BJ (cell line): Measurements from ENCODE around the gene NMT2. TPM values are rescaled to one million over a fixed set of nuclear protein-coding genes. Genes with fewer than 3 reads are reported as not detected.

Source experiments
- CTCF ChIA-PET: fragments of 350-600 bp; formaldehyde crosslinking; extraction: SDS; loops from one replicate; lab custom pipeline; 2021; ENCODE audit warnings: antibody characterized with exemption, inconsistent platforms; lab: Yijun Ruan, JAX
- POLR2A ChIA-PET: fragments of 300-600 bp; sonication (Branson Sonifier 250); formaldehyde crosslinking; extraction: SDS; loops from one replicate; lab custom pipeline; 2021; ENCODE audit warnings: antibody characterized with exemption; lab: Charles Lee
- DNase-seq: peaks from one replicate; pipeline ENCODE4 v3.0.0-alpha.2; 2011; ENCODE audit warnings: low read depth
- H3K27me3 ChIP-seq: 2 replicates; pipeline ENCODE4 v1.6.0; 2011; ENCODE audit warnings: low read length; ENCODE audit not compliant: control insufficient read depth, insufficient read depth
- H3K36me3 ChIP-seq: 2 replicates; pipeline ENCODE4 v1.5.1; 2011; ENCODE audit warnings: low read length; ENCODE audit not compliant: control insufficient read depth, insufficient read depth
- H3K4me3 ChIP-seq: 2 replicates; pipeline ENCODE4 v1.5.1; 2011; ENCODE audit warnings: low read depth, mild to moderate bottlenecking, control low read depth, low read length
- polyA plus RNA-seq: library from polyadenylated mRNA; depleted of rRNA; stranded (reverse); fragments of >200 nt; gene quantifications from 2 replicates; pipeline ENCODE4 v1.2.3, GENCODE V29; 2011
- TF ChIP-seq, protein P1 (sequence below): IDR thresholded peaks from 2 replicates; pipeline ENCODE4 v1.5.1; 2011; ENCODE audit warnings: low read depth, mild to moderate bottlenecking, control low read depth, inconsistent platforms, low read length, moderate library complexity; ENCODE audit not compliant: insufficient read depth

NMT2 gene
- polyA plus RNA-seq, 1 experiment: 12.7 TPM

DNA sequence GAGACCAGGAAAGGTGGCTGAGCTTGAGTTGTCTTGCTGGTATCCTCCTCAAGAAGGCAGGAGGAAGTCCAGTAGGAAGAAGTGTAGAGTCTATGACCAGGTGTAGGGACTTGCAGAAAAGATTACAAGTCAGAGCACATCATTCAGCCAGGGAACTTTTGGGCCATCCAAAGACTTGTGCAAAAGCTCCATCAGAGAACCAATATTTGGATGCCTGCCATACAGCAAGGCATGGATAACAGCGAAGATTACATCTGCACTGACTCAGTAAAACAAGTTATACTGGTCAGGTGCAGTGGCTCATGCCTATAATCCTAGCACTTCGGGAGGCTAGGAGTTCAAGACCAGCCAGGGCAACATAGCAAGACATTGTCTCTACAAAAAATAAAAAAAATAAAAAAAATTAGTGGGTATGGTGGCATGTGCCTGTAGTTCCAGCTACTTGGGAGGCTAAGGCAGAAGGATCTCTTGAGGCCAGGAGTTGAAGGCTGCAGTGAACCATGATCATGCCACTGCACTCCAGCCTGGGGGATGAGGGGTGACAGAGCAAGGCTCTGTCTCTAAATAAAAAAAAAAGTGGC is 13.2 kb upstream of the NMT2 start:
- TF ChIP-seq, protein P1, sequence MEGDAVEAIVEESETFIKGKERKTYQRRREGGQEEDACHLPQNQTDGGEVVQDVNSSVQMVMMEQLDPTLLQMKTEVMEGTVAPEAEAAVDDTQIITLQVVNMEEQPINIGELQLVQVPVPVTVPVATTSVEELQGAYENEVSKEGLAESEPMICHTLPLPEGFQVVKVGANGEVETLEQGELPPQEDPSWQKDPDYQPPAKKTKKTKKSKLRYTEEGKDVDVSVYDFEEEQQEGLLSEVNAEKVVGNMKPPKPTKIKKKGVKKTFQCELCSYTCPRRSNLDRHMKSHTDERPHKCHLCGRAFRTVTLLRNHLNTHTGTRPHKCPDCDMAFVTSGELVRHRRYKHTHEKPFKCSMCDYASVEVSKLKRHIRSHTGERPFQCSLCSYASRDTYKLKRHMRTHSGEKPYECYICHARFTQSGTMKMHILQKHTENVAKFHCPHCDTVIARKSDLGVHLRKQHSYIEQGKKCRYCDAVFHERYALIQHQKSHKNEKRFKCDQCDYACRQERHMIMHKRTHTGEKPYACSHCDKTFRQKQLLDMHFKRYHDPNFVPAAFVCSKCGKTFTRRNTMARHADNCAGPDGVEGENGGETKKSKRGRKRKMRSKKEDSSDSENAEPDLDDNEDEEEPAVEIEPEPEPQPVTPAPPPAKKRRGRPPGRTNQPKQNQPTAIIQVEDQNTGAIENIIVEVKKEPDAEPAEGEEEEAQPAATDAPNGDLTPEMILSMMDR: no peak
- no peak overlapping the region for H3K4me3 ChIP-seq
- ChIA-PET POLR2A (interaction anchor here (0.6 kb wide), 1 partner anchor 38 kb away, joined by 3 read pairs; no protein-coding TSS in a partner anchor), CTCF (interaction anchor here (1.6 kb wide), 1 partner anchor 8 kb away, joined by 5 read pairs; no protein-coding TSS in a partner anchor)
- no peaks in the 10 kb centered on the region for H3K27me3 ChIP-seq
- no peaks in the 10 kb centered on the region; the same call in 1 of the 2 replicates for H3K36me3 ChIP-seq
- no peak for DNase-seq

DNA sequence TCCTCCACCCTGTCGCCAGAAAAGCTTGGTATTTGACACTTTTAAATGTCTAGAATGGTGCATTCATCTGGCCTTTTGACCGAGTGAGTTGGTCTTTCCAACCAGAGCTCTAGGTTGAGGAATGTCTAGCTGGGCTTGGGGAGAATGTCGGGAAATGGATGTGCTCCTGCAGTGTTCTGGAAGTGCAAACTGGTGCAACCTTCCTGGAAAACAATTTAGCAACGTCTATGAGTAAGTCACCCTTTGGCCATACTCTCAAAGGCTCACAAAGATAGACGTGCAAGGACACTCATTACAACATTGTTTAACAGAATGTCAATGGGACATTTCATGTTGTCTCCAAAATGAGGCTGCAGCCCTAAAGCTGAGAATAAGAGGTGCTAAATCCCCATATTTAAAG is 12.2 kb upstream of the NMT2 start:
- TF ChIP-seq, protein P1: no peak
- Histone ChIP-seq H3K27me3 (no peaks in the 10 kb centered on the region), H3K36me3 (no peaks in the 10 kb centered on the region; the same call in 1 of the 2 replicates), H3K4me3 (no peak overlapping the region)
- CTCF ChIA-PET: interaction anchor here (1.4 to 1.6 kb wide), 2 partner anchors 9 to 13 kb away, joined by 4 to 5 read pairs; no protein-coding TSS in a partner anchor
- DNase-seq: no peak
- POLR2A ChIA-PET: no interaction called here

DNA sequence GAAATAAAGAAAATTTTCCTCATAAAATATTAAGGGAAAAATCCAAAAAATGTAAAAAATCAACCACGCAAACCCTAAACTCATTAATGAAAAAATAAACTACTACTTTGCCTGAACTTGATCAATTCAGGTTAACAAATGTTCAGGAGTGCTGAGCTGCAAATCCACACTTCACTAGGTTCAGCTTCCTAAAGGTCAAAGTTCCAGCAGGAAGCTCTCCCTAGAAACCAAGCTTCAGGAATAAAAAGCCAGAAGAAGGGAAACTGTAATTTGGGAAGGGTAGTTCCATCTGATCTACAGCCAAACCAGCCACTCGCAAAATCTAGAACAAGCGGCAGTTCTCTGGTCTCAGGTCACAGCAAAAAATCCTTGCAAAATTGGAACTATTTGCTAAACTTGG is 7.8 kb upstream of the NMT2 start:
- TF ChIP-seq, protein P1: no peak
- no peak for DNase-seq
- ChIA-PET POLR2A (no interaction called here), CTCF (interaction anchor here (0.7 kb wide), 1 partner anchor 30 kb away, joined by 3 read pairs; no protein-coding TSS in a partner anchor)
- Histone ChIP-seq H3K4me3 (no peak overlapping the region), H3K36me3 (no peaks in the 10 kb centered on the region), H3K27me3 (no peaks in the 10 kb centered on the region)

DNA sequence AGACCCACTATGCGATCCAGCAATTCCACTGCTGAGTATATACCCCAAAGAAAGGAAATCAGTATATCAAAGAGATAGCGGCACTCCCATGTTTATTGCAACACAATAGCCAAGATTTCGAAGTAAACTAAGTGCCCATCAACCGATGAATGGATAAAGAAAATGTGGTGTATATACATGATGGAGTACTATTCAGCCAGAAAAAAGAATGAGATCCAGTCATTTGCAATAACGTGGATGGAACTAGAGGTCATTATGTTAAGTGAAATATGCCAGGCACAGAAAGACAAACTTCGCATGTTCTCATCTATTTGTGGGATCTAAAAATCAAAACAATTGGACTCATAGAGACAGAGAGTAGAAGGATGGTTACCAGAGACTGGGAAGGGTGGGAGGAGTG is 7.1 kb upstream of the NMT2 start:
- no peak for DNase-seq
- H3K4me3 ChIP-seq: no peak overlapping the region
- no peaks in the 10 kb centered on the region for H3K27me3 ChIP-seq
- ChIA-PET POLR2A (no interaction called here), CTCF (interaction anchor here (0.6 kb wide), 1 partner anchor 325 kb away, joined by 3 read pairs; no protein-coding TSS in a partner anchor)
- no peaks in the 10 kb centered on the region for H3K36me3 ChIP-seq
- TF ChIP-seq, protein P1: no peak

DNA sequence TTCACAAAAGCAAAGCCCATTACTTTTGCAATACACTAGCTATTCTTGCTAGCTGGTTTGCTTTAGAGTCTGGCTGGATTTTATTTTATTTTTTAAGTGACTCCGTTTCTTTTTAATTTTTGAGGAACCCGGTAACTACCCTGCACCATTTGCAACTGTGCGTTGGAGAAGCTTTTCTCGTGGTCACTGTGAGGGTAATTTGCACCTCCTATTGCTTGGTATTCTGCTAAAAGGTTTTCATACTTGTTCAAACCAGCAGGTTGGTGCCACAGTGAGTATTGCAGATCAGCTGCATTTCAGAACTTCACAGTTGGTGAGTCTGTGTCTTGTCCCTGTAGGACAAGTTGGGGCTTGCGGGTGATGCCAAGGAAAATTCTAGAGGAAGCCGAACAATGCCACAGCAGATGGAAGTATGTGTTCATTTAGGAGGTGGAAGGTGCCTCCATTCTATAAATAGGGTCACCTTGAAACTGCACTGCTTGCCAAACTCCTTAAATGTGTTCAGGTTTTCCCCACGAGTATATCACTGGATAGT is 3.9 kb upstream of the NMT2 start:
- TF ChIP-seq, protein P1: no peak
- no peak for DNase-seq
- ChIA-PET POLR2A (no interaction called here), CTCF (interaction anchor here (0.7 kb wide), 1 partner anchor 17 kb away, joined by 3 read pairs; no protein-coding TSS in a partner anchor)
- Histone ChIP-seq H3K27me3 (no peaks in the 10 kb centered on the region), H3K4me3 (no peak overlapping the region), H3K36me3 (no peaks in the 10 kb centered on the region)
